SKM-1 treated with dmso at 0.1 percent for 144 hours (cell line): Measurements from ENCODE around the gene LRCH1.

Source experiments
- DNase-seq: peaks from one replicate; lab custom pipeline; 2025; ENCODE audit not compliant: unreplicated experiment; lab: John Stamatoyannopoulos, UW

The LRCH1 gene

DNA sequence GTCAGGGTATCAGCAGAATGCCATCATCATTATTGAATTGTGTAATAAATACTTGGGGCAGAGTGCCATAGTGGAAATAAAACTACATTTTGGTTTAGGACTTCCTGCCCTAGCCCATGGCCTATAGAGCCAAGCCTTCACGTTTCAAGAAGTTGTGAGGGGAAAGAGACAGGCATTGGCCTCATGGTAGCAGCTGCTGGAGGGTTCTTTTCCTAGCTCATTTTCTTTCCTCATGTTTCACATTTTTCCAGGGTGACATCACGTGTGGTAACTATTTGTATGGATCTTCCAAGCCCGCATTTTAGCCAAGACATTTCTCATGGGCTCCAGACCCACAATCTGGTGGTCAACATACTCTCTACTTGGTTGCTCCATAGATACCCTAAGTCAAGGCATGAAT lies 80.4 kb downstream of the LRCH1 start:
- DNase-seq, result no peak

DNA sequence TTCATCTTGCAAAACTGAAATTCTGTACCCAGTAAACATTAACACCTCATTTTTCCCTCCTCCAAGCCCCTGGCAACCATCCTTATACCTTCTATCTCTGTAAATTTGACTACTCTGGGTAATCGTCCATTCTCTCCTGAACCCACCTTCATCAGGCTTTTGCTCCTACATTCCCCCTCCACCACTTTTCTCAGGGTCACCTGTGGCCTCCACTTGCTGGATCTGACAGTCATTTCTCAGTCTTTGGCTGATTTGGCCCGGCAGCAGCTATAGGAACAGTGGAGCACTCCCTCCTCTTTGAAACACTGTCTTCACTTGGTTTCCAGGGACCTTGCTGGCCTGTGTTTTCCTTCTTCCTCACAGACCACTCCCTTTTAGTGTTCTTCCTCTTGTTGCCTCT lies 83.5 kb downstream of the LRCH1 start:
- DNase-seq, result no peak

DNA sequence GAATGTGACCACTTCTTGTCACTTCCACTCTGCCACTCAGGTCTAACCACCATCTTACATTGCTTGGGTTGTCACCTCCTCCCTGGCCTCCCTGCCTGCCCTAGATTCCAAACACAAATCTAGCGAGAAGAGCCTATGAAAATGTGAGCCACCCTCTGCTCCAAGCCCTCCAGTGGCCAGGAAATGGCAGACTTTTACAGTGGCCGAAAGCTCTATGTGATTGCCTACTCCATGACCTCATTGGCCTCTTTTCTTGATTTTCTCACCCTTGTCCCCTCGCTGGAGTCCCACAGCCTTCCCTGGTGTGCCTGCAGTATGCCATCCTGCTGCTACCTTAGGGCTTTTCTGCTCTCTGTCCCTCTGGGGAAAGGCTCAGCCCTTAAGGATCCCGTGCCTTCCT lies 84.2 kb downstream of the LRCH1 start:
- no peak for DNase-seq

DNA sequence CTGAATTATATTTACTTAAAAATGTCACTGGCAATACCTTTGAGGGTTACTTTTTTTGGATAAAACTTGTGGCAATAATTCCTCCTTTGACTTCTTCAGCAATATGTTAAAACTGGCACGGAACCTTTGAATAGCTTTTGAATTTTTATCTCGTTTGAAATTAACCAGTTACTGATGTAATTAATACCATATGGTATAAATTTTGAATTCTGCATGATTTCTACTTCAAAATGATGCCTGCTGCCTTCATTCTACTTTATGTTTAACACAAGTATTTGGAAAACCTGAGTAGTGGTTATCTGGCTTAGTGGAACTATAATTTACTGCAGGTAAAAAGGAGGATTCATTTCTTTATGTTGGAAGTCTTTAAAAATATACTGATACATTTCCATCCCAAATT lies 85.3 kb downstream of the LRCH1 start:
- no peak for DNase-seq

DNA sequence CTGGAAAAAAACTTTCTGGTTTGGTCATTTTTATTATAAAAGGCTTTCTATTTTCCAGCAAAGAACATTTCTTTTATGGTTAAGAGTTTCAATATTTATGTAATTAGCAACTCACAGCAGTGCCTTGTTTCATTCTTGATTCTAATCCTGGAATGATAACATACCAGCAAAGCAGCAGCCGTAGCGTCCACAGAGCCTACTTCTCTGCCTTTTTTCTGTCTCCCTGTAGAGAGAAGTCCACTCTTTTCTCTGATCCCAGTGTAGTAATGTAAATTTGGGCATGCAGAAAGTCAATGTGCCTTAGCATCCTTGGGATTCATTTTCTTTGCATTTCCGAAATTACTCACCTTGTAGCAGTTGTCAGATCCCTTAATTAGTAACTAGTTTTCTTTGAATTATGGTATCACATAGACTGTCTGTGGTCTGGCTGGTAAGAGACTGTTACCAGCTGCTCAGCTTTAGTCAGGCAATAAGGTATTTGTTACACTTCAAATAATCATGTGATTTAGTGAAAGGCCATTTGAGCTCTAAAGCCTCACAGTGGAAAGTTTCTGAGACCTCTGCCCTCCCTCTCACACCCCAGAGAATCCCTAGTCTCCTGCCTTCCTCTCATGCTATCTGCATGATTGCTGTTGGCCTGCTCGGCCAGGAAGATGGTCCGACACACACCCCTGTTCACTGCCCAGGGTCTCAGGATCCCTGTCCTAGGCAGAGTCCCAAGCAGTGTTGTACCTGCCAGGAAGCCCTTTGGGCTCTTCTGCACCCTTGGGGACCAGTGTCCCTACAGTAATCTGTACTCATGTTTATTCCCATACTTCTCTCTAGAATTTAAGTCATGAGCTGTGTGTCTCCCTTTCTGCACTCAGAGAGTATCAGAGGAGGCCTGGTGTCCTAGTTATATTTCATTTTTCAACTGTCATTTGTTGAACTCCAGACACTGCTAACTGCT lies 86.3 kb downstream of the LRCH1 start:
- DNase-seq, result no peak

DNA sequence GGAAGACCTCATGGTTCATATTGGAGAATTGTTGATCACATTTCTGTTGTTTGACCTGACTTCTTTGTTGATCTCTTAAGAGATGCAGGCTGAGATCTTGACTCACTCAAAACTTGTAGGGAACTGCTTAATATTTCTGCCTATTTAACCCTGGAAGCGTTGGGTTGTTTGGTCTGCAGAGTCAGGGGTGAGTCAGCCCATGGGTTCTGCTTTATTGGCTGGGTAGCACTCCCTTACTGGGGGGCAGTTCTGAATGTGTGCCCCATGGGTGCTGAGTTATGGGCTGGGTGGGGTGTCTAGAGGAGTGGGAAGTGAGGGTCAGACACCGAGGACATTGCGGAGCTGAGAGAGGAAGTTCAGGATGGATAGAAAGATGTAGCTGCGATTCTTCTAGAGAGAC lies 87.9 kb downstream of the LRCH1 start:
- DNase-seq, result no peak

DNA sequence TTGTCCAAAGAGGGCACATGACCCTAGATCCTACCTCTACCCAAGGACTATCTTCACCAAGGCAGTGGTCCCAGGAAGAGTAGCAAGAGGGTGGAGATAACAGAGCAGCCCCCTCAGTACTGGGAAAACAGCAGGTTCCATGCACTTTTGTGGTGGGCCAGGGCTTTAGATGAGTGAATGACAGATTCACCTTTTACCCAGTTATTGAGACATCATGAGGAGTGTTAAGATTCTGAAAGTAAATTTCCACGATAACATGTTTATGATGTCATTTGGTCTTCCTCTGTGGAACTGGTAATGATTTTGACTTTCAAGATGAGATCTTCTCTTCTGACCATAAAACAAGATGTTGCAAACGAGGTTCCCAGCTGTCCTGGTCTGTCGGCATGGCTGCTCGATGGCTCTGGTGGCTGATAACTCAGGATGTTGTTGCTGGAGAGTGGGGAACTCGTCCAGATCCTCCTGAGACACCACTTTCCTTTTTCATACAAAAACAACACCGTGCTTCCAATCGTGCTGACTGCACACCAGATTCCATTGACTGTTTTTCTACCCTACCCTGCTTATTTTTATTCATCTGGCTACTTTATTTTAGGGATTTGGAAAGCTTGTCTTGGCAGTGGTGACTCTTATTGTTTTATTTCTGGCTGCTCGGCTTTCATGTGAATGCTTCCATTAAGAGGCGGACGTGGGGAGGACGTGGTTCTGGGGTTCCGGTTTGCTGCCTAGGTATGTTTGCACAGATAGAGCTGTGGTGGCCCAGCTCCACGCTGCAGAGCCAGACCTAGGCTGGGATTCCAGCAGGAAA lies 88.5 kb downstream of the LRCH1 start:
- DNase-seq, result no peak

DNA sequence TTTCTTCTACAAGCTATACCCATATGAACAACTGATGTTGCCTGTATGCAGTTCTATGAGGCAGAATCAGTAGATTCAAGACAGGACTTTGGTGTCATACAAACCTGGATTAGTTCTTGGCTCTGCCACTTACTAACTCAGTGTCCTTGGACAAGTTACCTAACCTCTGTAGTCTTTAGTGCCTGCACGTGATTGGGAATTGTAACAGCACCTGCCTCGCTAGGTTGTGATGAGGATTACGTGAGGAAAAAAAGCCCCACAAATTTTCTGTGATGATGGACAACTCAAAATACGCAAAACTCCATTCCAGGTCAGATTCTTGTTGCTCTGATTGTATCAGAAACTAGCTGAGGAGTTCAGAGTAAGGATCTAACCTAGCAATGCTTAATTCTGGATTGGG lies 89.3 kb downstream of the LRCH1 start:
- DNase-seq, result no peak

DNA sequence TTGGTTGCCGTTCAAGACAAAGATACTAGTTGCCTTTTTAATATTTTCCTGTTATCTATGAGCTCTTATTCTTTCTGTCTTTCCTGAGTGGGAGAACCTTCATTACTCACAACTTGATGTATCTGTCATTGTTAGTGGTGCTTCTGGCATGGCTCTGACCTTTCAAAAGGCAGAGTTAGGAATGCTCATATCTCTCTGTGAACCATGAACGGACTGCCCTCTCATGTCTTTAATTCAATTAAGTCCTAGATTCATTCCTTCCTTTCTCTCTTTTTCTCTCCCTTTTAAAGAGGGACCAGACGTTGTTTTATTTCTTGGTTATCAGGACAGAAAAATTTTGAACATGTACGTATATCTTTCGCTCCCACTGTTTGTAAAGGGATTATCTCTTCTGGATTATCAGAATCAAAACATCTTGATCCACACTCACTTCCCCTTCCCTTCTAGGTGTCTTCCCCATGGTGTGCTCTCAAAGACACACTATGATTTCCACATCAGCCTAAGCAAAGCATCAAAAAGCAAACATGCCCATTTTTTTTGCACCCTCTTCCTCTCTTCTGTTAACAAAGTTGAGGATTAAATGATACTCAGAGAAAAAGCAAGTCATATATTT lies 90.3 kb downstream of the LRCH1 start:
- DNase-seq, result no peak

DNA sequence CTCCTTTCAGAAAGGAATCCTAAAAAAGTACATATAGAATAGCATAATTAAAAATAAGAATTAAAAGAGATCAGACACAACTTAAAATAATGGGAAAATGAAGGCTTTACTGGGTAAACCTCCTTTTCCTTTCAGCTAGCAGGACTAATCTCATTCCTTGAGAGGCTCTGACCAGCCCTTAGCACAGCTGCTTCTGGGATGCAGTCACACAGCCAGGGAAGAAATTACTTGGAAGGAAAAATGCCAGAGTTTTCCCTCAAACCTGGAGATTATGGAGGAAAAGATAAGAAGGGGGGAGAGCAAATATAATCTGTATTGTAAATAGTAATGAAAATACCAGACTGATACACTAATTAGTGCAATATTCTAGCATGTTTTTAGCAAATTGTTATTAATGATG lies 91.8 kb downstream of the LRCH1 start:
- DNase-seq, result no peak

DNA sequence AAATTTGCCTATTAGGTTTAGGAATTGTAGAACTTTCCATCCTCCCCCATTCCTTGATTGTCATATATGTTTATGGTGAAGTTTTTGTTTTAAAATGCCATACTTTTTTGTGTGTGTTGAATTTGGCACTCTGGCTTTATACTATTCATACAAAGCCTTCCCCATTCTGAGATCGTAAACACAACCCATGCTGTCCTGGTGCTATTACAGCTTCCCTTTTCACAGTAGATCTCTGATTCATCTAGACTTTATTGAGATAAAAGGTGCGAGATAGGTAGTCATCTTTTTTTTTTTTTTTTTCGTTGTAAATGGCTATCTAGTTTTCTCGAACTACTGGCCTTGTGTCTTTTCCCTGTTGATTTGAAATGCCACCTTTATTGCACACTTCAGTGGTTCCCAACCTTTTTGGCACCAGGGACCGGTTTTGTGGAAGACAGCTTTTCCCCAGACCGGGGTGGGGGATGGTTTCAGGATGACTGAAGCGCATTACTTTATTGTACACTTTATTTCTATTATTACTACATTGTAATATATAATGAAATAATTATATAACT lies 94.6 kb downstream of the LRCH1 start:
- no peak for DNase-seq

DNA sequence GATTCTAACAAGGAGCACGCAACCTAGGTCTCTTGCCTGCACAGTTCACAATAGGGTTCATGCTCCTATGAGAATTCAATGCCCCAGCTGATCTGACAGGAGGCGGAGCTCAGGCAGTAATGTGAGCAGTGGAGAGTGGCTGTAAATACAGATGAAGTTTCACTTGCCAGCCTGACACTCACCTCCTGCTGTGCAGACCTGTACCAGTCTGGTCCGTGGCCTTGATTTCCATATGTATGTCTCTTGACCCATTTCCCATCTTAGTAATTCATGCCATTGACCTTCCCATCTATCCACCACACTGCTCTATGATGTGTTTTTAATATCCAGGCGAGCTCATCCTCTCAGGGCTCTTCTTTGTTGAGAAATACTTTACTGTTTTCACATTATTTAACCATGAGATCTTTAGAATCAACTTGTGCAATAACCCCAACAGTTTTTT lies 95.2 kb downstream of the LRCH1 start:
- DNase-seq, result no peak

DNA sequence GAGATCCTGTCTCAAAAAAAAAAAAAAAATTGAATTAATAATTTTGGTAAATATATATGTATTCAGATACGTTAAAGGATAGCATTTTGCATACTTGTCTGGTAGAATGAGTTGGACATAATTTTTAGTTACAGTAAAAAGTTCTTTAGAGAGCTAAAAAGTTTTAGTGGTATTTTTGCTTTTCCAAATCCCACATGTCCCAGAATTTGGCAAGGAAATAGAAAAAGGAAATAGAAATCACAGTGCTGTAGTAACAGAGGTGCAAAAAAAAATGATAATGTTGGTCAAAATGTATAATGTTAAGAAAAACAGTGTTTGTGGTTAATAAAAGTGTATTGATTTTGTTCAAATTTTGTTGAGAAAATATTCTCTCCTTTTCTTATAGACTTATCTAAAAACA lies 96.8 kb downstream of the LRCH1 start:
- no peak for DNase-seq

DNA sequence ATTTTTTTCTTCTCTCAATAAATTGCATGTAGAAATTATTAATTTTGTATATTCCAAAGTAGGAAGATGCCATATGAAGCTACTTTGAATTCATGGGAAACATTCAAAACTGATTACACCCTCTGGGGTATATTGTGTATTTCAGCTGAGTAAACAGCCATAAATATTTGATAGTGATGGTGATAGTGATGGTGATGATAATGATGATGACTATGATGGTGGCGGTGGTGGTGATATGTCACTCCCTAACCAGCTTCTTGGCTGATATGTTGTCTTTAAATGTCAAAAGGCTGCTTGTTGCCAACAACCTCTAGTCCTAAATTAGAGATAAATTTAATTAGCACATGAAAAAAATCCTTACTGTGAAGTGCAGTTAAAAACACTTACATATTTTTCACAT lies 102.0 kb downstream of the LRCH1 start:
- no peak for DNase-seq

DNA sequence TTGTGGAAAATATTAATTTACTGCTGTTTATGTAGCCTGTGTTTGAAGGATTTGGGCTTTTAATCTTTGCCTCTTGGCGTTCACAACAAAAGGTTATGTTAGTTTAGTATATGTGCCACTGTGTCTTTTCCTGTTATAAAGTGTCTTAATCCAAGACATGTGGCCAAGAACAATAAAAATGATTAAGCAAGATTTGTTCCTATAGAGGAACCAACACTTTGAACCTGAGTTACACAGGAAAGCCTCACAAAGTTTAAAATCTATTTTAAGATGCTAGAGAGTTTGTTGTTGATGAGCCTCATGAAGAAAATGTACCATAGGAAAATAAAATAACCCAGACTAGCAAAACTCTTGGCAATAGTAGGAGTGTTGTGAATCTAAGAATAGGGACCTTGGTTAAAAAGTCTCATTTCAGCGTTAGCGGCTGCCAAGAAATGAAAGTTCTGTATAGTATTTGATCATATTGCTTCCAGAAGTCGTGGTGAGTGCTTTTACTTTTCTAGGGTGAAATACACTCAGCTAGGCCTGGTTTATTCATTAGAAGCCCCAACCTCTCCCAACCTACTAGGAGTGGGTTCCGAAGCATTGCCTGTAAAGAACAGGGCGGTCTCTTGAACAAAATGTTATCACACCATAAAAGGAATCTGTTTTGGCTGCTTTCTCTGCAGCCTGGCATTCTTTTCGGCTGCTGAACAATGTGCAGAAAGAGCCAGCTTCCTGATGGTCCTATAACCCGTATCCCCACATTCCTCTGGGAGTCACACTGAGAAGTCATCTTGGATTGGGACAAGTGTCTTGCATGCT lies 102.6 kb downstream of the LRCH1 start:
- DNase-seq, result no peak

DNA sequence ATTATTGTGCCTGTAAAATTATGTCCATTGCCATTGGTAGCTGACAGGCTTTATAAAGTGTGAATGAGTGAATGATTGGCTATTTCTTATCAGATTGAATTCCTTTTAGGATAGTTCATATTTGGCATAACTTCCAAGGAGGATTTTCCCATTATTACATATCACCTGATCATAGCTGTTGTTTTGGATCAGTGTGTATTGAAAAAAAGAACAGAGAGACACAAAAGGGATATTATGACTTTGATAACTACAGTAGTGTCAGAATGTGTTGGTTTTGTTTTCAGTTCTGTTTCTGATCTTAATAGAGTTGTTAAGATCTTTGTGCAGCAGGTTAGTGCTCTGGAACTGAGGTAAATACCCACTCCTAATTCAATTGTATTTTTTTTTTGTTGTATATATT lies 103.8 kb downstream of the LRCH1 start:
- no peak for DNase-seq

DNA sequence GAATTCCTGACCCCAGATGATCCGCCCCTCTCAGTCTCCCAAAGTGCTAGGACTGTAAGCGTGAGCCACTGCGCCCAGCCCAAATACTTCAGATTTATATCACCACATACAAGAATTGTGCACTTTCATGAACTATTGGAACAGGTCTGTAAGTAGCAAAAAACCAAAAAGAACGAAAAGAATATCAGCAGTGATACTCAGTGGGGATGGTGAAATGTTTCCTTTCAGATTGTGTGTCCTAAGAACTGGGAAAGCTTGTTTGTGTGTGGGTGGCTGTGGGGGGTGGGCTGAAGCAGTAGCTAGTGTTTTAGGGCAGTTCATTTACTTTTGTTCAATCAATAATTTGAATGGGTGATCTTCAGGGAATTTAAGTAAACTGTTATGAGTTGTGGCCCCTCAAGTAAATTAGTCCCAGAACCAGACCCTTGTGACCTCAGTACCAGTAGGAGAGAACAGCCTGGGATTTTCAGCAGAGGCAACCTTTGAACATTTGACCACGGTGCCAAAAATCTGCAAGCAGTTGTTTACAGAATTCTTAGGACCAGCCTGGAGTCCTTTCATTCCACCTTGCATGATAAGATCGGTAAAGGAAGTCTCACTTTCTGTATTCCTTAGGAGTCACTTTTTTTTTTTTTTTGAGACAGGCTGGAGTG lies 106.6 kb downstream of the LRCH1 start:
- DNase-seq, result no peak

DNA sequence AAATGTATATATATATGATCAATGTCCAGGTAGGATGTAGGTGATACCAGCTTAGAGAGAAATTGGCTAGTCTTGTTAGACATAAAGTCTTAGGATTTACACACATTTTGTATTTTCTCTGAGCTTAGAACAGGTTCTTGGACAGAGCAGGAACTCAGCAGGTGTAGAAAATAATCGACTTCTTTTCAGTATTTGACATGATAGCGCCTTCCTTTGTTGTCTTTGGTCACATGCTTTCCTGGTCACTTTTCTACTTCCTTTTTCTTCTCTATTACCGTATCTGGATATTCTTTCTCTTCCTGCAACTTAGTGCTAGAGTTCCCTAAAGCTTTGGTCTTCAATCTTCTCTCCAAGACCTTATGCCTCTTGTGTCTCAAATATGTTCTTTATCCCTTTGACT lies 107.4 kb downstream of the LRCH1 start:
- DNase-seq, result no peak

DNA sequence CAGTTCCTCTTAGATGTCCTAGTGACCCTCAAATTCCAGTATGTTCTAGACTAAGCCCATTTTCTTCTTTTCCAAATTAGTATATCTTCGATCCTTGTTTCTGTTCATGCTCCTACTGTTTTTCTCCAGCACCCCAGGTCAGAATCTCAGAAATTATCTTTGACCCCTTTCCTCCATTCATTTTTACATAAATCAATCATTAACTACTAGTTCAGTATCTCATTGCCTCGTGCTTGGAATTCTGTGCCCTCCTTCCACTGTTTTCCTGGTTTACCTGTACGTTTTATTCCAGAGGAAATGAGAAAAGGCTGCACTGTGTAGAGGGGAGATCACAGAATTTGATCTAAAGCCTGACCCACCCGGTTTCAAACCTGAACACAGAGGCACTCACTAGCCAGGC lies 107.9 kb downstream of the LRCH1 start:
- DNase-seq, result no peak

DNA sequence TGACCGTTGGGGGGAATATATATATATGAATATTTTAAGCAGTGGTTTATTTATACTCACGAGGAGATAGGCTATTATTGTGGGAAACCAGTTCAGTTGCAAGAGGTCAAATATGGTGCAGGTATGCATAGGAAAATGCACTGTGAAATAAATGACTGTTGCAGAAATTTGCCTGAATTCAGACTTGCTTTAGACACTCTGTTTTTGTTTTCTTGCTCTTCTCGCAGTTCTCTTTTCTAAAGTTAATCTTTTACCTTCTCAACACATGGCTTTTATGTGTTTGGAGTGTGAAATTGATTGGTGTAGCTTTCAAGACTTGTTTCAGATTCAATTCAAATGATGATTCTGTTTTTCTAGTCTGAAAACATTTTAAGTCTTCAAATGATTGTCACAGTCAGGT lies 109.7 kb downstream of the LRCH1 start:
- DNase-seq, result no peak
